Mesothelial cell of epicardium (in vitro differentiated cells): ENCODE results near the gene TBX1. TPM values are rescaled to one million over a fixed set of nuclear protein-coding genes. Genes with fewer than 3 reads are reported as not detected.

ENCODE experiments used
- DNase-seq, 2 experiments: peaks; one replicate each; pipeline ENCODE4 v3.0.0; 2021; ENCODE audit warnings: low spot score in 2 of 2; ENCODE audit not compliant: unreplicated experiment in 2 of 2
- H3K27ac Mint-ChIP-seq: 2 replicates; pipeline ENCODE4 v1.8.0; 2021; ENCODE audit warnings: mixed read lengths
- H3K27me3 Mint-ChIP-seq: 2 replicates; pipeline ENCODE4 v1.8.0; 2021; ENCODE audit warnings: low read depth, mixed read lengths
- H3K36me3 Mint-ChIP-seq: 2 replicates; pipeline ENCODE4 v1.8.0; 2021; ENCODE audit warnings: mixed read lengths
- H3K4me1 Mint-ChIP-seq: 2 replicates; pipeline ENCODE4 v1.8.0; 2021; ENCODE audit warnings: mixed read lengths
- H3K4me3 Mint-ChIP-seq: 2 replicates; pipeline ENCODE4 v1.8.0; 2021; ENCODE audit warnings: mild to moderate bottlenecking, moderate library complexity, mixed read lengths
- H3K9me3 Mint-ChIP-seq: 2 replicates; pipeline ENCODE4 v1.8.0; 2021; ENCODE audit warnings: mixed read lengths
- CTCF ChIP-seq: fragments of 200-600 bp; sonication (generic); IDR thresholded peaks from one replicate; pipeline ENCODE4 v1.5.0; 2021; ENCODE audit warnings: antibody characterized with exemption; ENCODE audit not compliant: unreplicated experiment
- total RNA-seq: library from RNA; stranded (reverse); gene quantifications from 3 replicates; pipeline ENCODE4 v1.2.1, GENCODE V29; 2021

Gene TBX1
- total RNA-seq, 1 donor from 2014 or later: 0.45 TPM

- Mint-ChIP-seq H3K4me1 (no peaks in the 10 kb centered on the region), H3K27ac (no peak overlapping the region), H3K36me3 (no peaks in the 10 kb centered on the region), H3K9me3 (no peaks in the 10 kb centered on the region), H3K4me3 (no peak overlapping the region), H3K27me3 (peaks cover 1% of the 10 kb centered on the region)
- no peak for DNase-seq
- no peak for TF ChIP-seq CTCF
These were observed 17.5 kb upstream of the TBX1 start for GRCh38 chr22:19743081-19743480.

- no peak for TF ChIP-seq CTCF
- Mint-ChIP-seq H3K4me1 (no peaks in the 10 kb centered on the region), H3K9me3 (no peaks in the 10 kb centered on the region), H3K4me3 (no peak overlapping the region), H3K27ac (no peak overlapping the region), H3K27me3 (peaks cover 6% of the 10 kb centered on the region), H3K36me3 (no peaks in the 10 kb centered on the region)
- DNase-seq: no peak
These were observed 16.9 kb upstream of the TBX1 start for GRCh38 chr22:19743651-19744050.

- no peak overlapping the region for H3K27ac Mint-ChIP-seq
- H3K4me1 Mint-ChIP-seq: no peaks in the 10 kb centered on the region
- no peaks in the 10 kb centered on the region for H3K36me3 Mint-ChIP-seq
- no peak for TF ChIP-seq CTCF
- no peaks in the 10 kb centered on the region for H3K9me3 Mint-ChIP-seq
- DNase-seq: no peak
- H3K27me3 Mint-ChIP-seq: peaks cover 11% of the 10 kb centered on the region
- H3K4me3 Mint-ChIP-seq: no peak overlapping the region
These were observed 16.1 kb upstream of the TBX1 start for GRCh38 chr22:19744350-19745006.

- H3K36me3 Mint-ChIP-seq: no peaks in the 10 kb centered on the region
- no peak for DNase-seq
- no peaks in the 10 kb centered on the region for H3K4me1 Mint-ChIP-seq
- no peaks in the 10 kb centered on the region for H3K9me3 Mint-ChIP-seq
- H3K27me3 Mint-ChIP-seq: peaks cover 11% of the 10 kb centered on the region
- no peak for TF ChIP-seq CTCF
- no peak overlapping the region for H3K27ac Mint-ChIP-seq
- H3K4me3 Mint-ChIP-seq: no peak overlapping the region
These were observed 15.2 kb upstream of the TBX1 start for GRCh38 chr22:19745155-19746101.

GRCh38 chr22:19746726-19747125, 13.9 kb upstream of the TBX1 start:
- Mint-ChIP-seq H3K27ac (no peak overlapping the region), H3K4me1 (peaks cover 5% of the 10 kb centered on the region), H3K36me3 (no peaks in the 10 kb centered on the region), H3K9me3 (no peaks in the 10 kb centered on the region), H3K27me3 (peaks cover 16% of the 10 kb centered on the region), H3K4me3 (no peak overlapping the region)
- TF ChIP-seq CTCF: no peak
- DNase-seq: no peak
